Smooth muscle cell (in vitro differentiated cells): ENCODE data around the gene TCAIM. TPM values are rescaled to one million over a fixed set of nuclear protein-coding genes. Genes with fewer than 3 reads are reported as not detected.

Experiments
- DNase-seq: peaks from one replicate; lab custom pipeline; 2025; ENCODE audit not compliant: unreplicated experiment; lab: John Stamatoyannopoulos, UW
- H2AFZ ChIP-seq: fragments of 200-600 bp; sonication (generic); 2 replicates; pipeline ENCODE4 v1.6.0; 2016; ENCODE audit warnings: antibody characterized with exemption, low read depth, mild to moderate bottlenecking
- H3F3A ChIP-seq: fragments of 200-600 bp; sonication (generic); 2 replicates; pipeline ENCODE4 v1.6.0; 2017; ENCODE audit warnings: antibody characterized with exemption, low read depth
- H3K27ac ChIP-seq: fragments of 200-600 bp; sonication (generic); 2 replicates; pipeline ENCODE4 v1.5.1; 2016; ENCODE audit warnings: low read depth, mild to moderate bottlenecking
- H3K27me3 ChIP-seq: fragments of 200-600 bp; sonication (generic); 2 replicates; pipeline ENCODE4 v1.6.1; 2016; ENCODE audit warnings: low read depth, mild to moderate bottlenecking
- H3K36me3 ChIP-seq: fragments of 200-600 bp; sonication (generic); 2 replicates; pipeline ENCODE4 v1.5.1; 2016; ENCODE audit warnings: low read depth
- H3K4me1 ChIP-seq: fragments of 200-600 bp; sonication (generic); 2 replicates; pipeline ENCODE4 v1.5.1; 2016; ENCODE audit warnings: low read depth
- H3K4me2 ChIP-seq: fragments of 200-600 bp; sonication (generic); 2 replicates; pipeline ENCODE4 v1.6.0; 2016; ENCODE audit warnings: mild to moderate bottlenecking
- H3K4me3 ChIP-seq: fragments of 200-600 bp; sonication (generic); 2 replicates; pipeline ENCODE4 v1.5.1; 2016; ENCODE audit warnings: mild to moderate bottlenecking
- H3K79me2 ChIP-seq: fragments of 200-600 bp; sonication (generic); 2 replicates; pipeline ENCODE4 v1.6.0; 2016; ENCODE audit warnings: low read depth, mild to moderate bottlenecking
- H3K9ac ChIP-seq: fragments of 200-600 bp; sonication (generic); 2 replicates; pipeline ENCODE4 v1.6.0; 2016; ENCODE audit warnings: low read depth
- H3K9me3 ChIP-seq: fragments of 200-600 bp; sonication (generic); replicated peaks from 2 replicates; pipeline ENCODE4 v1.5.1; 2016; ENCODE audit warnings: low read depth
- H4K20me1 ChIP-seq: fragments of 200-600 bp; sonication (generic); 2 replicates; pipeline ENCODE4 v1.6.0; 2016; ENCODE audit warnings: low read depth
- WGBS: methylation state at CpG from one replicate; pipeline ENCODE4 v1.1.7; 2016; ENCODE audit warnings: low lambda C conversion rate; 5-methylcytosine and 5-hydroxymethylcytosine counted together
- polyA plus RNA-seq: library from polyadenylated mRNA; unstranded; fragments of >200 nt; fragmentation: Nextera tagmentation; extraction: Ambion mirVana; gene quantifications from 2 replicates; pipeline ENCODE4 v1.2.1, GENCODE V29; 2016
- total RNA-seq: library from RNA; depleted of rRNA; stranded (reverse); fragments of >200 nt; gene quantifications from 2 replicates; pipeline ENCODE4 v1.2.3, GENCODE V29; 2014
- TF ChIP-seq, protein P1 (sequence below): fragments of 200-600 bp; sonication (generic); IDR thresholded peaks from 2 replicates; pipeline ENCODE4 v1.5.1; 2017; ENCODE audit warnings: borderline replicate concordance, mild to moderate bottlenecking, antibody characterized with exemption; ENCODE audit not compliant: insufficient read depth, poor library complexity, severe bottlenecking

The TCAIM gene
- total and polyA plus RNA-seq, 2 experiments from 2014 or later = 10.7 to 23.1 TPM

DNA sequence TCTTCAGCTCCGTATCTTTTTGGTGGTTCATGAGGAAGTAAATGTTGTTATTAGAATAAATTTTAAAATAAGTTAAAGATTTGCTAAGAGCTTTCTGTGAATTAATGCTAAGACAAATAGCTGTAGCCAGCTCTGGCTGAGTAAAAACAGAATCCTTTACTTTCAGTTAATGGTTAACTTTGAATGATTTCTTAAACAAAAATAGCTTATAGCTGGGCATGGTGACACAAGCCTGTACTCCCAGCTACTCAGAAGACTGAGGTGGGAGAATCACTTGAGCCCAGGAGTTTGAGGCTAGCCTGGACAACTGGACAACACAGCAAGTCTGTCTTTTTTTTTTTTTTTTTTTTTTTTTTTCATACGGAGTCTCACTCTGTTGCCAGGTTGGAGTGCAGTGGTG, 25.0 kb downstream of the TCAIM start:
- Histone ChIP-seq H4K20me1 (no peaks in the 10 kb centered on the region), H3K27ac (no peak overlapping the region), H2AFZ (no peak overlapping the region), H3K27me3 (no peaks in the 10 kb centered on the region), H3K36me3 (no peaks in the 10 kb centered on the region), H3F3A (no peaks in the 10 kb centered on the region), H3K4me3 (peak overlapping the region; percentile 4), H3K9me3 (no peaks in the 10 kb centered on the region), H3K9ac (no peak overlapping the region), H3K4me2 (no peak overlapping the region), H3K79me2 (no peaks in the 10 kb centered on the region), H3K4me1 (peaks cover 10% of the 10 kb centered on the region)
- TF ChIP-seq, protein P1, sequence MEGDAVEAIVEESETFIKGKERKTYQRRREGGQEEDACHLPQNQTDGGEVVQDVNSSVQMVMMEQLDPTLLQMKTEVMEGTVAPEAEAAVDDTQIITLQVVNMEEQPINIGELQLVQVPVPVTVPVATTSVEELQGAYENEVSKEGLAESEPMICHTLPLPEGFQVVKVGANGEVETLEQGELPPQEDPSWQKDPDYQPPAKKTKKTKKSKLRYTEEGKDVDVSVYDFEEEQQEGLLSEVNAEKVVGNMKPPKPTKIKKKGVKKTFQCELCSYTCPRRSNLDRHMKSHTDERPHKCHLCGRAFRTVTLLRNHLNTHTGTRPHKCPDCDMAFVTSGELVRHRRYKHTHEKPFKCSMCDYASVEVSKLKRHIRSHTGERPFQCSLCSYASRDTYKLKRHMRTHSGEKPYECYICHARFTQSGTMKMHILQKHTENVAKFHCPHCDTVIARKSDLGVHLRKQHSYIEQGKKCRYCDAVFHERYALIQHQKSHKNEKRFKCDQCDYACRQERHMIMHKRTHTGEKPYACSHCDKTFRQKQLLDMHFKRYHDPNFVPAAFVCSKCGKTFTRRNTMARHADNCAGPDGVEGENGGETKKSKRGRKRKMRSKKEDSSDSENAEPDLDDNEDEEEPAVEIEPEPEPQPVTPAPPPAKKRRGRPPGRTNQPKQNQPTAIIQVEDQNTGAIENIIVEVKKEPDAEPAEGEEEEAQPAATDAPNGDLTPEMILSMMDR = no peak
- DNase-seq = no peak
- 94% methylated on average over 2 of the region's 2 CpGs for WGBS

DNA sequence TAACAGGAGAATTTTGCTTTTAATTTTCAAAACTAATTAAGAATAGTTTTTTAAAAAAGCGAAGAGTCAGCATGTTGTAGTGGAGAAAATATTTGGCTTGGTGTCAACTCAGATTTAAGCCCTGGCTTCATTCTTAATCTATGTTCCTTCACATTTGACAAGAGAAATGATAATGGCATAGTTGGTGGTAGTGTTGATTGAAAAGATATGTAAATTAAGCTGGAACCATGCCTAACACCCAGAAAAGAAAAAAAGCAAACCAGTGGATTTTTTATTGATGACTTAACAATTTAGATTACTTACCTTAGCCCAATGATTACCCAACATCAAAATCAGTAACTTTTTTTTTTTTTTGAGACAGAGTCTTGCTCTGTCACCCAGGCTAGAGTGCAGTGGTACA, 27.4 kb downstream of the TCAIM start:
- no peaks in the 10 kb centered on the region for H3K4me1 ChIP-seq
- TF ChIP-seq, protein P1 = no peak
- no peaks in the 10 kb centered on the region for H3K27me3 ChIP-seq
- no peak overlapping the region for H3K27ac ChIP-seq
- no peaks in the 10 kb centered on the region for H3F3A ChIP-seq
- no peak overlapping the region for H3K9ac ChIP-seq
- H3K9me3 ChIP-seq = no peaks in the 10 kb centered on the region
- no peaks in the 10 kb centered on the region for H4K20me1 ChIP-seq
- no peak overlapping the region for H2AFZ ChIP-seq
- H3K4me2 ChIP-seq = no peak overlapping the region
- no peaks in the 10 kb centered on the region for H3K79me2 ChIP-seq
- H3K36me3 ChIP-seq = no peaks in the 10 kb centered on the region
- no peak overlapping the region for H3K4me3 ChIP-seq
- 94% methylated on average over 1 of the region's 1 CpG for WGBS
- no peak for DNase-seq

DNA sequence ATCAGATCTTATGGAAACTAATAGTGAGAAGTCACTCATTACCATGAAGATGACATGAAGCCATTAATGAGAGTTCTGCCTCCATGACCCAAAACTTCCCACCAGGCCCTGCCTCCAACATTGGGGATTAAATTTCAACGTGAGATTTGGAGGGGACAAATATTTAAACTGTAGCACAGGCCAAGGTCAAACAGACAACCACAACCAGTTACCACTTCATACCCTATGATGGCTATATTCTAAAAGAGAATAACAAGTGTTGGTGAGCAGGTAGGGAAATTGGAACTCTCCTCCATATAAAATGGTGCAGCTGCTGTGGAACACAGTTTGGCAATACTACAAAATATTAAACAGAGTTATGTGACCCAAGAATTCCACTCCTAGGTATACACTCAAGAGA, 36.9 kb downstream of the TCAIM start:
- Histone ChIP-seq H3K27ac (no peak overlapping the region), H3K79me2 (no peaks in the 10 kb centered on the region), H3K4me3 (no peak overlapping the region), H4K20me1 (no peaks in the 10 kb centered on the region), H3K4me2 (no peak overlapping the region), H3K36me3 (peaks cover 9% of the 10 kb centered on the region), H3K27me3 (no peaks in the 10 kb centered on the region), H3F3A (no peaks in the 10 kb centered on the region), H3K9me3 (no peaks in the 10 kb centered on the region), H2AFZ (no peak overlapping the region), H3K9ac (no peak overlapping the region), H3K4me1 (no peaks in the 10 kb centered on the region)
- DNase-seq = no peak
- TF ChIP-seq, protein P1 = no peak
- 91% methylated on average over 1 of the region's 1 CpG for WGBS

DNA sequence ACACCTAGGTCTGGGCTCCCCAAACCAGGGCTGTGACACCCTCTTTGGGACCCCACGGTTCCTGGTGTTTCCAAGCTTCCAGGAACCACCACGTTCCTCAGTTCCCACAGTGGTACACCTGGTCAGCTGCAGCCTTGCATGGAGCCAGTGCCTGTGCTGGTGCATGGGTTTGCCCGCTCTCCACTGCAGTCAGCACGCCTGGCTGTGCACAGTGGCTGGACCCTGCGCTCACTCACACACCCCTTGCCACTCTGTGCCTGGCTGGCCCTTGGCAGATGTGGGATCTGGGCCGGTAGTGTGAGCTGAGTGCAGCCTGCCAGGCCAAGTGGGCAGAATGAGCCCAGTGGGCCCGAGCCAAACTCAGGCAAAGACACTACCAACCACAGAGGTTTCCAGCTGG, 48.8 kb downstream of the TCAIM start:
- no peaks in the 10 kb centered on the region for H3K9me3 ChIP-seq
- no peaks in the 10 kb centered on the region for H3K79me2 ChIP-seq
- no peak for DNase-seq
- no peak overlapping the region for H3K27ac ChIP-seq
- no peak overlapping the region for H3K4me2 ChIP-seq
- H3K36me3 ChIP-seq = no peaks in the 10 kb centered on the region
- WGBS = 97% methylated on average over 7 of the region's 7 CpGs
- no peak overlapping the region for H3K4me3 ChIP-seq
- H3K27me3 ChIP-seq = no peaks in the 10 kb centered on the region
- TF ChIP-seq, protein P1 = no peak
- H3F3A ChIP-seq = no peaks in the 10 kb centered on the region
- no peak overlapping the region for H2AFZ ChIP-seq
- H3K9ac ChIP-seq = no peak overlapping the region
- no peaks in the 10 kb centered on the region for H4K20me1 ChIP-seq
- no peaks in the 10 kb centered on the region for H3K4me1 ChIP-seq
